ENCODE results near the gene EMILIN3. TPM values are rescaled to one million over a fixed set of nuclear protein-coding genes. Genes with fewer than 3 reads are reported as not detected.
A peak's percentile ranks its signal among the peaks of the same experiment; 100 is the strongest.

Gene EMILIN3, protein sequence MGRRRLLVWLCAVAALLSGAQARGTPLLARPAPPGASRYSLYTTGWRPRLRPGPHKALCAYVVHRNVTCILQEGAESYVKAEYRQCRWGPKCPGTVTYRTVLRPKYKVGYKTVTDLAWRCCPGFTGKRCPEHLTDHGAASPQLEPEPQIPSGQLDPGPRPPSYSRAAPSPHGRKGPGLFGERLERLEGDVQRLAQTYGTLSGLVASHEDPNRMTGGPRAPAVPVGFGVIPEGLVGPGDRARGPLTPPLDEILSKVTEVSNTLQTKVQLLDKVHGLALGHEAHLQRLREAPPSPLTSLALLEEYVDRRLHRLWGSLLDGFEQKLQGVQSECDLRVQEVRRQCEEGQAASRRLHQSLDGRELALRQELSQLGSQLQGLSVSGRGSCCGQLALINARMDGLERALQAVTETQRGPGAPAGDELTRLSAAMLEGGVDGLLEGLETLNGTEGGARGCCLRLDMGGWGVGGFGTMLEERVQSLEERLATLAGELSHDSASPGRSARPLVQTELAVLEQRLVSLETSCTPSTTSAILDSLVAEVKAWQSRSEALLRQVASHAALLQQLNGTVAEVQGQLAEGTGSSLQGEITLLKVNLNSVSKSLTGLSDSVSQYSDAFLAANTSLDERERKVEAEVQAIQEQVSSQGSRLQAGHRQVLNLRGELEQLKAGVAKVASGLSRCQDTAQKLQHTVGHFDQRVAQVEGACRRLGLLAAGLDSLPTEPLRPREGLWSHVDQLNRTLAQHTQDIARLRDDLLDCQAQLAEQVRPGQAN
- not detected for total RNA-seq

DNA sequence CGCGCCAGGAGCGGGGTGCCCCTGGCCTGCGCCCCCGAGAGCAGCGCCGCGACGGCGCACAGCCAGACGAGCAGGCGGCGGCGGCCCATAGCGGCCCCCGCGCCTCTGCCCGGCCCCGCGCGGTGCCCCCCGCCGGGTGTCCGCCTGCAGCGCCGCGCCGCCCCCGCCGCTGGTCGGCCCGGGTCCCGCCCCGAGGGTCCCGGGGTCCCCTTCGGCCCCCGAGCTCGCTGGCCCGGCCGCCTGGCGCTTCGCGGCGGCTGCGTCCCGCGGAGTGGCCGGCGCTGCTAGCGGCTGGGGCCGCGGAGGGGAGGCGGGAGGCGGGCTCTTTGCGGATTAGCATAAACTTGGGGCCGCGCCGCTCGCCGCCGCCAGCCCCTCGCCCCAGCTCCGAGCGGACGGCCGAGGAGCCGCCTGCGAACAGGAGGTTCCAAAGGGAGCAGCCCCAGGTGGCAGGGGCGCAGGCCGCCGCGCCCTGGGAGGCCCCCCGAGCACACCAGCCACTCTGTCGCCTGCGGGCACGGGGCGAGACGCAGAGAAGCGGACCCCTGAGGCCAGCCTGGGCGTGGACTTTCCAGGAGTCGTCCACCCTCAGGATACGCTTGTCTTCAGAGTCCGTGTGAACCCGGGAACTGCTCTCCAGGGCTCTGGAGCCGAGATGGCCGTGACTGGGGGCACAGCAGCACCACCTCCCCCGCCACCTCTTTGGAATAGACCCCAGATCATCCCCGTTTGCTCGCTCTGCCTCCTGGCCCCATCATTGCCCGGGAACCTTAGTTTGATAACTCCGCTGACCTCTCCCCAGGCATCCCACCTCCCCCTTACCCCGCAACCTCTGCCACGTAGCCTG lies at the start of gene EMILIN3:
EMILIN3 (minus strand) TSS at position 273 of the 847 bp plus-strand sequence; CDS start at position 89, 184 bp downstream.
- H3K9me3 Mint-ChIP-seq: peaks cover 6% of the 10 kb centered on the region
- peaks cover 38% of the 10 kb centered on the region for H3K27me3 Mint-ChIP-seq (ENCODE audit: low read depth)
- ATAC-seq: peak; percentile 32 to 39
- H3K4me3 Mint-ChIP-seq: peak within 1 kb of the TSS; percentile 33
- peaks cover 6% of the 10 kb centered on the region for H3K4me1 Mint-ChIP-seq (ENCODE audit: low read depth)
- no peak for DNase-seq
- no peaks in the 10 kb centered on the region for H3K36me3 Mint-ChIP-seq (ENCODE audit: insufficient read depth)

DNA sequence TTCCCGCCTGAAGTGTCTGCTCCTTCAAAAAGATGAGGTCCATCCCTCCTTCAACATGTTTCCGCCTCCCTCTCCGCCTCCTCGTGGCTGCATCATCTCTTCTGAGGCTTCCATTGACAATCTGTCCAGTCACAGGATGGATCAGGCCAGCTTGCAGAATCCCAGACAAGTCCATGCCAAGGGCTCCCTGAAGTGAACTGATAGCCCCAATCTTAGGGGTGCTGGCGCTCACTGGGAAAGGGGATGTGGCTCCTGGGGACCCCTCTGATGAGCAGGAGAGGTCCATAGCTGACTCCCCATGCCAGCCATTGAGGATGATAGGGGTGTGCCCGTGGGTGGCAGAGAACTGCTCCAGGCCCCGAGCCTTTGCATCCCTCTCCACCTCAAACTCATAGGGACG lies 48.6 kb upstream of the EMILIN3 start:
- H3K36me3 Mint-ChIP-seq (ENCODE audit: insufficient read depth): peaks cover 54% of the 10 kb centered on the region
- DNase-seq (no peak), ATAC-seq (no peak)

DNA sequence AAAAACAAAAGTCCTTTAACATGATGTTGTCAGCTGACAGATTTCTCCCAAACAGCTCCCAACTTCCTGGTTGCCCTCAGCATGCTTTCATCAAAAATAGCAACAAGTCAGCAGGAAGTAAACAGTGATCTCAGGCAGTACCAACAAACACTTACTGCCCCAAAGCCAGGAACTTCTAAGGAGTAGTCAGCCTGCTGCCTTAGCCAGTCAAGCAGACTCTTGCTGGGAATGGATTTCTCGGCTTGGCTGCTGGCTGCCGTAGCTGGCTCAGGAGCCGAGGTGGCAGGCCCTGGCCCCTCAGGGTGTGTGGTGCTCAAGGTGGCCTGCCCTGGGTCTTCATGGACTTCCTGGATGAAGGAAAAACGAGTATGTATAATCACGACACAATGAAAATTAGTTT lies 46.6 kb upstream of the EMILIN3 start:
- H3K36me3 Mint-ChIP-seq (ENCODE audit: insufficient read depth): peaks cover 57% of the 10 kb centered on the region
- peaks cover 15% of the 10 kb centered on the region for H3K4me1 Mint-ChIP-seq (ENCODE audit: low read depth)
- no peak for DNase-seq
- no peak overlapping the region for H3K4me3 Mint-ChIP-seq
- no peak for ATAC-seq
- no peaks in the 10 kb centered on the region for H3K9me3 Mint-ChIP-seq
- H3K27me3 Mint-ChIP-seq (ENCODE audit: low read depth): no peaks in the 10 kb centered on the region

More for the DNA sequence above, 48.6 kb upstream of the EMILIN3 start:
- Mint-ChIP-seq H3K4me1 (ENCODE audit: low read depth) (no peaks in the 10 kb centered on the region), H3K9me3 (no peaks in the 10 kb centered on the region), H3K4me3 (no peak overlapping the region), H3K27me3 (ENCODE audit: low read depth) (no peaks in the 10 kb centered on the region)

DNA sequence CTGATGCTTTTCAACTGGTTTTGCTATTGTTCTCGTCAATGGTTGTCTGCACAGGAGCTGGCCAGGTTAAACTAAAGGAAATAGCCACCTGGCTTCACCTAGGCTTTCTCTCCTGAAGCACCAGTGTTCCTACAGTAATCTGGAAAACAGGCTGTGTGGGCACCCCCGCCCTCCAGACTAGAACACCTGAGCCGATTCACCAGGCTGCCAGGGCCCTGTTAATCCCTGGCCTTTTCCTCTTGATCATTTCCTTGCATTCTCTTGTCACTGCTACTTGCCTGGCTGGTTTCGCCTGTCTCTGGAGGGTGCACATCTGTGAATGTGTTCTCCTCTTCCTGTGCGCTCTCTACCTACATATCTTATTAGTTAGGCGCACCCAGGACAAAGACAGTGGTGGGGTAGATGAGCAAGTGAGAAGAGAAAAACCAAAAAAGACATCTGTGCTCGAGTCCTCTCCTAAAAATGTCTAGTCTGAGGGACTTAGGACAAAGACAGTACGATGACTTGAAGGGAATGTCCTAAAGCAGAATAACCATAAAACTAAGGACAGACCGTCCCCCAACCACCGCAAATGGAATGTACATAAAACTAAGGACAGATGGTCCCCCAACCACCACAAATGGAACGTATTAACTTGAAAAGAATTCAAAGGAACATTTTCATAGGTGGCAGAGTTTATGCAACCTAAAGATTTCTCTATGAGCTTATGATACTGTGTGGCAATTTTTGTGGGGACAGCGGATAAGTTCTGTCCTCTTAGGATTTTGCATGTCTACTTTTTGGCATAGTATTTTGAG lies 45.9 kb upstream of the EMILIN3 start:
- Mint-ChIP-seq H3K36me3 (ENCODE audit: insufficient read depth) (peaks cover 52% of the 10 kb centered on the region), H3K9me3 (no peaks in the 10 kb centered on the region), H3K27me3 (ENCODE audit: low read depth) (no peaks in the 10 kb centered on the region), H3K4me3 (no peak overlapping the region), H3K4me1 (ENCODE audit: low read depth) (peaks cover 15% of the 10 kb centered on the region)
- no peak for ATAC-seq
- no peak for DNase-seq

DNA sequence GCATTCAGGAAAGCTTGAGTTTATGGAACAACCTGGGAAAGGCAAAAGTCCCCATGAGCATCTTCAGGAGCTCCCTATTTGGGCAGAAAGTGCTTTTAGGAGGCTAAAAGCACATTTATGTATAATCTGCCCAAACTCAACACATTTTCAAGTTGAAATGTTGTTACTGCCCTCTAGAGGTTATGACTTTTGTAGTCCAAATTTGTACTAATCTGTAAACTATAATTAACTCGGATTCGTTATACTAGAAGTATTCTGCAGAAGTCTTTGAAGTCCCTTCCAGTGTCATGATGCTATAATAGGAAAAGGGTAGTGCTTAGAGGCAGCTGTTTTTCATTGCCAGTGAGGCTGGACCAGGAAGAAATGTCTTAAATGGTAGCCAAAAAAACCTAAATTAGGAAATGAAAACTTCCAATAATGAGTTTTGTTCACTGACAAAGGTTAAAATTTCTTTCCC lies 44.8 kb upstream of the EMILIN3 start:
- DNase-seq: no peak
- Mint-ChIP-seq H3K27me3 (ENCODE audit: low read depth) (no peaks in the 10 kb centered on the region), H3K4me3 (no peak overlapping the region), H3K9me3 (no peaks in the 10 kb centered on the region), H3K4me1 (ENCODE audit: low read depth) (peaks cover 15% of the 10 kb centered on the region), H3K36me3 (ENCODE audit: insufficient read depth) (peaks cover 53% of the 10 kb centered on the region)
- no peak for ATAC-seq

GRCh38 chr20:41408986-41409385 lies 42.4 kb upstream of the EMILIN3 start:
- DNase-seq (no peak), ATAC-seq (no peak)
- H3K4me3 Mint-ChIP-seq: no peak overlapping the region
- H3K4me1 Mint-ChIP-seq (ENCODE audit: low read depth): peaks cover 15% of the 10 kb centered on the region
- no peaks in the 10 kb centered on the region for H3K9me3 Mint-ChIP-seq
- H3K36me3 Mint-ChIP-seq (ENCODE audit: insufficient read depth): peaks cover 48% of the 10 kb centered on the region
- H3K27me3 Mint-ChIP-seq (ENCODE audit: low read depth): no peaks in the 10 kb centered on the region

DNA sequence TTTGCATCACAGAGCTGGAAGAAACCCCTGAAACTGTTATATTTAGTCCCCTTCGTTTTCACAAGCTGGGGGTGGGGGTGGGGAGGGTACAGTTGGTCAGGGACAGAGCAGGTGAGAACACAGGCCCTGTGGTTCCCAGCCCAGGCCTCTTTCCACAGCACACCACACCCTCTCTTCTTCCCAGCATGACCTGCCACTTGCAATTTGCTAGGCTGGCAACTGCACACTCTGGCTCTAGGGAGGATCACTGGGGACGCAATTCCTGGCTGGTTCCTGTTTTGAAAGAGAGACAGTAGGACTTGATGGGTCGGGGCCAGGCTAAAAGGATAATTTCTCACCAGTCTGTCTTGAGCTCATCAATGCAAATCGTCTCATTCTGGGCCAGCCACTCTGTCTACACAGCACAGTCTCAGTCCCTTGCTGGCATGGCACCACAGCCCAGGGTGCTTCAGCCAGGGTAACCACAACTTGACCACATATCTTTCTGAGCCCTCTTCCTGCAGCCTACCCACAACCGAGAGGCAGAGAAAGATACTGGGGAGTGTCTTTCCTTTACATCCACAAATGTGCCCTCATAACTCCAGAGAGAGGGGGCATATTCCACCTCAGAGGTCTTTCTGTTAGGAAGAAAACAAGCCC lies 41.7 kb upstream of the EMILIN3 start:
- H3K4me3 Mint-ChIP-seq: no peak overlapping the region
- DNase-seq: no peak
- no peak for ATAC-seq
- peaks cover 15% of the 10 kb centered on the region for H3K4me1 Mint-ChIP-seq (ENCODE audit: low read depth)
- peaks cover 44% of the 10 kb centered on the region for H3K36me3 Mint-ChIP-seq (ENCODE audit: insufficient read depth)
- H3K9me3 Mint-ChIP-seq: no peaks in the 10 kb centered on the region
- H3K27me3 Mint-ChIP-seq (ENCODE audit: low read depth): no peaks in the 10 kb centered on the region

- peaks cover 46% of the 10 kb centered on the region for H3K36me3 Mint-ChIP-seq (ENCODE audit: insufficient read depth)
- ATAC-seq (peak in 1 of 2 donors; percentile 32), DNase-seq (no peak)
- H3K4me3 Mint-ChIP-seq: no peak overlapping the region
- no peaks in the 10 kb centered on the region for H3K27me3 Mint-ChIP-seq (ENCODE audit: low read depth)
- peaks cover 15% of the 10 kb centered on the region for H3K4me1 Mint-ChIP-seq (ENCODE audit: low read depth)
- H3K9me3 Mint-ChIP-seq: no peaks in the 10 kb centered on the region
These were observed 41.0 kb upstream of the EMILIN3 start for GRCh38 chr20:41407607-41408006.

GRCh38 chr20:41406896-41407444 lies 40.4 kb upstream of the EMILIN3 start:
- DNase-seq (no peak), ATAC-seq (no peak)
- Mint-ChIP-seq H3K9me3 (no peaks in the 10 kb centered on the region), H3K4me1 (ENCODE audit: low read depth) (peaks cover 15% of the 10 kb centered on the region), H3K36me3 (ENCODE audit: insufficient read depth) (peaks cover 46% of the 10 kb centered on the region), H3K4me3 (no peak overlapping the region), H3K27me3 (ENCODE audit: low read depth) (no peaks in the 10 kb centered on the region)

- no peak for ATAC-seq
- peaks cover 46% of the 10 kb centered on the region for H3K36me3 Mint-ChIP-seq (ENCODE audit: insufficient read depth)
- H3K4me3 Mint-ChIP-seq: no peak overlapping the region
These were observed 39.7 kb upstream of the EMILIN3 start for GRCh38 chr20:41406353-41406752.

DNA sequence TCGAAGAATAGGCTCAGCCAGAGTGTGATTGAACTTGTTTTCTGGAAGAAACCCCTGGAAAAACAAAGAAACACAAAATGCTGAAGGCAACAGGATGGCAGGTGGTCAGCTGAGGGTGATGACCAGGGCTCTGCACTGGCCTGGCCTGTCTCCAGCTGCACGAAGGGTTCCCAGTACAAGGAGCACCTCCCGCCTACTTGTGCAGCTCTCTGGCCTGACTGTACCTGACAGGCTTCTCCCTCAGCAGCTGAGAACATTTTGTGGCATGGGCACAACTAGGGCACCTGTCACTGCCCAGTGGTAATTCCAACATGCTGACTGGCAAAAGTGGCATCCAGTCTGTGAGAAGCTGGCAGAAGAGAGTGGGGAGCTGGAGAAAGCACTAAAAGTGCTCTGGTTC lies 38.8 kb upstream of the EMILIN3 start:
- ATAC-seq (no peak), DNase-seq (no peak)
- Mint-ChIP-seq H3K36me3 (ENCODE audit: insufficient read depth) (peaks cover 42% of the 10 kb centered on the region), H3K4me1 (ENCODE audit: low read depth) (peaks cover 15% of the 10 kb centered on the region), H3K27me3 (ENCODE audit: low read depth) (no peaks in the 10 kb centered on the region), H3K9me3 (no peaks in the 10 kb centered on the region), H3K4me3 (no peak overlapping the region)

More at GRCh38 chr20:41406353-41406752, 39.7 kb upstream of the EMILIN3 start:
- peaks cover 15% of the 10 kb centered on the region for H3K4me1 Mint-ChIP-seq (ENCODE audit: low read depth)
- H3K27me3 Mint-ChIP-seq (ENCODE audit: low read depth): no peaks in the 10 kb centered on the region
- H3K9me3 Mint-ChIP-seq: no peaks in the 10 kb centered on the region
- DNase-seq: no peak

DNA sequence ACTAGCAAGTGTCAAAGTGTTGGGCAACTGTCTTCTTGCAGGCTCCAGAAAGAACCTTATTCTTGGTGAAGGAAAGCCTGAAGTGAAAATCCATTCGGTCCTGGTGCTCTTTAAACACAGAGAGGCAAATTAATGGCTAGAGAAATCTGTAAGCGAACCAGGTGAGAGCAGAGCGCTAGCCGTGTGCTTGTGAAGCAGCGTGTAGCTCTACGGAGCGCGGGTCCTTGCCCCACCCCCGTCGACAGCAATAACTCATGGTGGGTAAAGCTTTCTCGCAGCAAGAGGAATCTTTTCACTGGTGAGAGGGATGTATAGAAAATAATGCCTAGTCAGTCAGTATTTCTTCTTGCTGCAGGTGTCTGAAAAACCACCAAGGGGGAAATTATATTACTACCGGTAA lies 37.0 kb upstream of the EMILIN3 start:
- ATAC-seq: no peak
- no peaks in the 10 kb centered on the region for H3K9me3 Mint-ChIP-seq

DNA sequence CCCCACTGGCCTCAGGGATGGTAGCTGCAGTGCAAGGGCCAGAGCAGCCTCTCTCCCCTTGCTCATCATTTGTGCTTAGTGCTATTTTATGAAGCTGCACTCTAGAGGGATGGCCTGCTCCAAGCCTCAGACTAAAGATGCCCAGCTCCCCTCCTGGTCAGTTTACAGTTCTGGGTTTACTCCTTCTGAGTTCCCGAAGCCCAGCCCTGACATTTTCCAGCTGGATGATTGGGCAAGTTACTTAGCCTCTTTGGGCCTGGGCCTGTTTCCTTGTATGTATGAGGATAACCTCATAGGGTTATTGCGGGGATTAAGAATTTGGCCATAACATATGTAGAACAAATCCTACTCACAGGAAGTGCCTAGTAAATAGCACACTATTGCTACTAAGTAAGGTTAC lies 31.8 kb upstream of the EMILIN3 start:
- no peaks in the 10 kb centered on the region for H3K4me1 Mint-ChIP-seq (ENCODE audit: low read depth)
- H3K4me3 Mint-ChIP-seq: no peak overlapping the region
- no peak for ATAC-seq
- H3K36me3 Mint-ChIP-seq (ENCODE audit: insufficient read depth): peaks cover 9% of the 10 kb centered on the region
- H3K9me3 Mint-ChIP-seq: no peaks in the 10 kb centered on the region
- H3K27me3 Mint-ChIP-seq (ENCODE audit: low read depth): no peaks in the 10 kb centered on the region
- DNase-seq: no peak

More for the DNA sequence above, 37.0 kb upstream of the EMILIN3 start:
- Mint-ChIP-seq H3K4me3 (no peak overlapping the region), H3K36me3 (ENCODE audit: insufficient read depth) (peaks cover 30% of the 10 kb centered on the region), H3K4me1 (ENCODE audit: low read depth) (peaks cover 5% of the 10 kb centered on the region), H3K27me3 (ENCODE audit: low read depth) (no peaks in the 10 kb centered on the region)
- no peak for DNase-seq

All from activated T-cell treated with anti-CD3 and anti-CD28 coated beads, Interleukin-2, amount 50 U/mL, for 4 hours (primary cell).